Measurements from ENCODE around the gene TP53RK. TPM values are rescaled to one million over a fixed set of nuclear protein-coding genes. Genes with fewer than 3 reads are reported as not detected.

TP53RK gene
- total and polyA plus RNA-seq, 2 of the 13 experiments (the other 11 are each of a cell fraction or from before 2014, with no cell fraction given), result 12.9 to 25.5 TPM

DNA sequence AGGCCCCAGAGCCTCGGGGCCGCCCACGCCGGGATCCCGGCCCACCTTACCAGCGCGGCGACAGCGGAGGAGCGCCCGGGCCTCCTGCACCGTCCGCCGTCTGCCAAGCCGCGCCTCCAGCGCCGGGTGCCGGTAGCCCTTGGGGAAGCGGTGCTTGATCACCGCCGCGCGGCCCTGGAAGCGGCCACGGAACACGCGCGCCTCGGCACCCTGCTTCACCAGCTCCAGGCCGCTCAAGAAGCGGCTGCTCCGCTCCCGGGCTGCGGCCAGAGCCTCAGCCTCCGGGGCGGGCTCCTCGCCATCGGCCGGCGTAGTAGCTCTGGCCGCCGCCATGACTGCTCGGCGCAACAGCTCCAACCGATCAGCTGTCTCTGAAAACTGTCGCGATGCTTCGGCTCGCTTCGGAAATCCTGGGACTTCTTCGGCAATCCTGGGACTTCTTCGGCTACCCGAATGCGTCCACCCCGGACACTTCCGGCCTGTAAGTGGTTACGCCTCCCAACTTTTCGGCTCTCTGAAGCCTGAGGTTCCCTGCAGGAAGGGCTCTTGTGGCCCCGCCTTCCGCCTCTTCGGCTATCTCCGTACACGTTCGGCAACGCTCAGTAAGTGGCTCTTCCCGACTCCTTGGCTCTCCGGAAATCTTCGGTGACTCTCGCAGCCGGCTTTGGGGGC is at the start of gene TP53RK (continued):
- TF ChIP-seq, protein P1, sequence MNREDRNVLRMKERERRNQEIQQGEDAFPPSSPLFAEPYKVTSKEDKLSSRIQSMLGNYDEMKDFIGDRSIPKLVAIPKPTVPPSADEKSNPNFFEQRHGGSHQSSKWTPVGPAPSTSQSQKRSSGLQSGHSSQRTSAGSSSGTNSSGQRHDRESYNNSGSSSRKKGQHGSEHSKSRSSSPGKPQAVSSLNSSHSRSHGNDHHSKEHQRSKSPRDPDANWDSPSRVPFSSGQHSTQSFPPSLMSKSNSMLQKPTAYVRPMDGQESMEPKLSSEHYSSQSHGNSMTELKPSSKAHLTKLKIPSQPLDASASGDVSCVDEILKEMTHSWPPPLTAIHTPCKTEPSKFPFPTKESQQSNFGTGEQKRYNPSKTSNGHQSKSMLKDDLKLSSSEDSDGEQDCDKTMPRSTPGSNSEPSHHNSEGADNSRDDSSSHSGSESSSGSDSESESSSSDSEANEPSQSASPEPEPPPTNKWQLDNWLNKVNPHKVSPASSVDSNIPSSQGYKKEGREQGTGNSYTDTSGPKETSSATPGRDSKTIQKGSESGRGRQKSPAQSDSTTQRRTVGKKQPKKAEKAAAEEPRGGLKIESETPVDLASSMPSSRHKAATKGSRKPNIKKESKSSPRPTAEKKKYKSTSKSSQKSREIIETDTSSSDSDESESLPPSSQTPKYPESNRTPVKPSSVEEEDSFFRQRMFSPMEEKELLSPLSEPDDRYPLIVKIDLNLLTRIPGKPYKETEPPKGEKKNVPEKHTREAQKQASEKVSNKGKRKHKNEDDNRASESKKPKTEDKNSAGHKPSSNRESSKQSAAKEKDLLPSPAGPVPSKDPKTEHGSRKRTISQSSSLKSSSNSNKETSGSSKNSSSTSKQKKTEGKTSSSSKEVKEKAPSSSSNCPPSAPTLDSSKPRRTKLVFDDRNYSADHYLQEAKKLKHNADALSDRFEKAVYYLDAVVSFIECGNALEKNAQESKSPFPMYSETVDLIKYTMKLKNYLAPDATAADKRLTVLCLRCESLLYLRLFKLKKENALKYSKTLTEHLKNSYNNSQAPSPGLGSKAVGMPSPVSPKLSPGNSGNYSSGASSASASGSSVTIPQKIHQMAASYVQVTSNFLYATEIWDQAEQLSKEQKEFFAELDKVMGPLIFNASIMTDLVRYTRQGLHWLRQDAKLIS (CRISPR knock-in tag; IDR thresholded peaks at IDR 0.05), result no peak; the same call in 1 of the 2 replicates
- TF ChIP-seq, protein P2, sequence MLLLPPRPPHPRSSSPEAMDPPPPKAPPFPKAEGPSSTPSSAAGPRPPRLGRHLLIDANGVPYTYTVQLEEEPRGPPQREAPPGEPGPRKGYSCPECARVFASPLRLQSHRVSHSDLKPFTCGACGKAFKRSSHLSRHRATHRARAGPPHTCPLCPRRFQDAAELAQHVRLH (CRISPR knock-in tag; IDR thresholded peaks at IDR 0.05; ENCODE audit: borderline replicate concordance, low read depth), result peak; percentile 83; the same call in 1 of the 2 replicates
- TF ChIP-seq ZNF674 (CRISPR knock-in tag; IDR thresholded peaks at IDR 0.05; ENCODE audit: low read depth), result no peak
- TF ChIP-seq SP5 (CRISPR knock-in tag; IDR thresholded peaks at IDR 0.05; ENCODE audit: borderline replicate concordance, low read depth), result peak; percentile 82
- TF ChIP-seq ARNT2 (CRISPR knock-in tag; IDR thresholded peaks at IDR 0.05; ENCODE audit: low read depth), result peak; percentile 81; the same call in 1 of the 2 replicates
- TF ChIP-seq ARHGAP35 (CRISPR knock-in tag; IDR thresholded peaks at IDR 0.05; ENCODE audit: borderline replicate concordance), result peak; percentile 74; the same call in 1 of the 2 replicates
- 0 out of 2 replicates have a peak, but pooled peaks have one; percentile 32 for TF ChIP-seq PHF21A (CRISPR knock-in tag; IDR thresholded peaks at IDR 0.05)
- TF ChIP-seq PHF8 (CRISPR knock-in tag; IDR thresholded peaks at IDR 0.05), result peak; percentile 97
- TF ChIP-seq PHF5A (CRISPR knock-in tag; IDR thresholded peaks at IDR 0.05; ENCODE audit: low read depth, unreplicated experiment), result no peak
- TF ChIP-seq TRIM24 (CRISPR knock-in tag; IDR thresholded peaks at IDR 0.05), result no peak
- TF ChIP-seq BRCA1 (CRISPR knock-in tag; IDR thresholded peaks at IDR 0.05), result peak; percentile 80; the same call in 1 of the 2 replicates
- 0 out of 2 replicates have a peak, but pooled peaks have one; percentile 32 for TF ChIP-seq PCBP1 (IDR thresholded peaks at IDR 0.05; ENCODE audit: borderline replicate concordance, low read depth, low read length)
- no peak for TF ChIP-seq RBM39 (IDR thresholded peaks at IDR 0.05; ENCODE audit: low read depth, low read length, poor library complexity, severe bottlenecking)
- TF ChIP-seq, protein P3, sequence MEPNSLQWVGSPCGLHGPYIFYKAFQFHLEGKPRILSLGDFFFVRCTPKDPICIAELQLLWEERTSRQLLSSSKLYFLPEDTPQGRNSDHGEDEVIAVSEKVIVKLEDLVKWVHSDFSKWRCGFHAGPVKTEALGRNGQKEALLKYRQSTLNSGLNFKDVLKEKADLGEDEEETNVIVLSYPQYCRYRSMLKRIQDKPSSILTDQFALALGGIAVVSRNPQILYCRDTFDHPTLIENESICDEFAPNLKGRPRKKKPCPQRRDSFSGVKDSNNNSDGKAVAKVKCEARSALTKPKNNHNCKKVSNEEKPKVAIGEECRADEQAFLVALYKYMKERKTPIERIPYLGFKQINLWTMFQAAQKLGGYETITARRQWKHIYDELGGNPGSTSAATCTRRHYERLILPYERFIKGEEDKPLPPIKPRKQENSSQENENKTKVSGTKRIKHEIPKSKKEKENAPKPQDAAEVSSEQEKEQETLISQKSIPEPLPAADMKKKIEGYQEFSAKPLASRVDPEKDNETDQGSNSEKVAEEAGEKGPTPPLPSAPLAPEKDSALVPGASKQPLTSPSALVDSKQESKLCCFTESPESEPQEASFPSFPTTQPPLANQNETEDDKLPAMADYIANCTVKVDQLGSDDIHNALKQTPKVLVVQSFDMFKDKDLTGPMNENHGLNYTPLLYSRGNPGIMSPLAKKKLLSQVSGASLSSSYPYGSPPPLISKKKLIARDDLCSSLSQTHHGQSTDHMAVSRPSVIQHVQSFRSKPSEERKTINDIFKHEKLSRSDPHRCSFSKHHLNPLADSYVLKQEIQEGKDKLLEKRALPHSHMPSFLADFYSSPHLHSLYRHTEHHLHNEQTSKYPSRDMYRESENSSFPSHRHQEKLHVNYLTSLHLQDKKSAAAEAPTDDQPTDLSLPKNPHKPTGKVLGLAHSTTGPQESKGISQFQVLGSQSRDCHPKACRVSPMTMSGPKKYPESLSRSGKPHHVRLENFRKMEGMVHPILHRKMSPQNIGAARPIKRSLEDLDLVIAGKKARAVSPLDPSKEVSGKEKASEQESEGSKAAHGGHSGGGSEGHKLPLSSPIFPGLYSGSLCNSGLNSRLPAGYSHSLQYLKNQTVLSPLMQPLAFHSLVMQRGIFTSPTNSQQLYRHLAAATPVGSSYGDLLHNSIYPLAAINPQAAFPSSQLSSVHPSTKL (CRISPR knock-in tag; IDR thresholded peaks at IDR 0.05), result peak; percentile 68
- TF ChIP-seq, protein P4, sequence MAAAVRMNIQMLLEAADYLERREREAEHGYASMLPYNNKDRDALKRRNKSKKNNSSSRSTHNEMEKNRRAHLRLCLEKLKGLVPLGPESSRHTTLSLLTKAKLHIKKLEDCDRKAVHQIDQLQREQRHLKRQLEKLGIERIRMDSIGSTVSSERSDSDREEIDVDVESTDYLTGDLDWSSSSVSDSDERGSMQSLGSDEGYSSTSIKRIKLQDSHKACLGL (CRISPR knock-in tag; IDR thresholded peaks at IDR 0.05), result peak; percentile 83; the same call in 1 of the 2 replicates
- TF ChIP-seq ZBTB7B (CRISPR knock-in tag; IDR thresholded peaks at IDR 0.05), result peak; percentile 67

All from HepG2 (cell line).